ENCODE measurements around the gene TRIP10. TPM values are rescaled to one million over a fixed set of nuclear protein-coding genes. Genes with fewer than 3 reads are reported as not detected.
A peak's percentile ranks its signal among the peaks of the same experiment; 100 is the strongest.
"Not testable (repeated sequence)": the region's sequence is repeated elsewhere in the genome, so short reads cannot be mapped to it uniquely, and the experiment has no call there.

The TRIP10 gene
- polyA plus RNA-seq, 1 donor: 61.3 TPM

GRCh38 chr19:6743066-6743465, 3.6 kb downstream of the TRIP10 start:
- DNase-seq: no peak

DNA sequence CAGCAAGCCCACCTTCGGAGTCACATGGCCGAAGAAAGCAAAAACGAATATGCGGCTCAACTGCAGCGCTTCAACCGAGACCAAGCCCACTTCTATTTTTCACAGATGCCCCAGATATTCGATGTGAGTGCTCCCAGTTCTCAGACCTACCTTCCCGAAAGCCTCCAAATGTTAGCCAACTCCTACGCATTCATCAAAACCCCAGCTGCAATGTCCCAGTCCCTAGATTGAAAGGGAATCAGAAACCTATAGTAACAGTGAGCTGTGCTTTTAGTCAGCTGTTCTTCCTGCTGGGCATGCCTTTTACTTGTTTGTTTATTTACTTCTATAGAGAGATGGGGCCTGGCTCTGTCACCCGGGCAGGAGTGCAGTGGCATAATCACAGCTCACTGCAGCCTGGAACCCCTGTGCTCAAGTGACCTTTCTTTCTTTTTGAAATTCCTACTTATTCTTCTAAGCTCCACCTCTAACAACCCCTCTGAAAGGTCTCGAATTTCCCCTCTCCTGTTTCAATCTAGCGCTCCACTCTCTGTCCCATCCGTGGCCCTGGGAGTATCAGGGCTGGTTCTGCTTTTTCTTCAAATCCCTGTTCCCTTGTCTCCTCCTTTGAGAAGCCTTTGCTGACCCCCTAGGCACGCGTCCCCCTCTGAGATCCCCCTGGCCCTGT, 4.4 kb downstream of the TRIP10 start:
- DNase-seq: no peak

DNA sequence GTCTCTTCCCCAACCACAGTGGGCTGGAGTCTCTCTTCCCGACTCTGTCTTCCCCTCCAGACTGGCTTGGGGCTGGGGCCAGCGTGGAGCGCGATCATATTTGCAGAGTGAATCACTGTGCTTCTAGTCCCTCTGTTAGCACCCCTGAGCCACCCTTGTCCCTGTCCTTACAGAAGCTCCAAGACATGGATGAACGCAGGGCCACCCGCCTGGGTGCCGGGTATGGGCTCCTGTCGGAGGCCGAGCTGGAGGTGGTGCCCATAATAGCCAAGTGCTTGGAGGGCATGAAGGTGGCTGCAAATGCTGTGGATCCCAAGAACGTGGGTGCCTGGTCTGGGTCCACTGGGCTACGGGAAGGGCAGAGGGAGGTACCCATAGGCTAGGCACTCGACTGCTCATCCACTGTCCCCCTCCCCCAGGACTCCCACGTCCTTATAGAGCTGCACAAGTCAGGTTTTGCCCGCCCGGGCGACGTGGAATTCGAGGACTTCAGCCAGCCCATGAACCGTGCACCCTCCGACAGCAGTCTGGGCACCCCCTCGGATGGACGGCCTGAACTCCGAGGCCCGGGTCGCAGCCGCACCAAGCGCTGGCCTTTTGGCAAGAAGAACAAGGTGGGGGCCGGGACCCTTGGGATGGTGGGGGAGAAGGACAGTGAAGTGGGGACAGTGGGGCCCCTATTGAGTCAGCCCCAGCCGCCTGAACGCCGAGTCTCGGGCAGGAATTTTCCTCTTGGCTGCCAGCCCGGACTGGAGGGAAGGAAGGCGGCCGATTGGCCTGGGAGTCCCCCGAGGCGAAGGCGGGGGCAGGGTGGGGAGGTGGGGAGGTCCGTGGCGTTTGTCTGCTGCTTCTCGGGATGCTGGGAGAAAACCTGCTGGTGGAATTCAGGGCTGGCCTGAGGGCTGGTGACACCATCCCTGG, 5.2 kb downstream of the TRIP10 start:
- peak; percentile 92 for DNase-seq

DNA sequence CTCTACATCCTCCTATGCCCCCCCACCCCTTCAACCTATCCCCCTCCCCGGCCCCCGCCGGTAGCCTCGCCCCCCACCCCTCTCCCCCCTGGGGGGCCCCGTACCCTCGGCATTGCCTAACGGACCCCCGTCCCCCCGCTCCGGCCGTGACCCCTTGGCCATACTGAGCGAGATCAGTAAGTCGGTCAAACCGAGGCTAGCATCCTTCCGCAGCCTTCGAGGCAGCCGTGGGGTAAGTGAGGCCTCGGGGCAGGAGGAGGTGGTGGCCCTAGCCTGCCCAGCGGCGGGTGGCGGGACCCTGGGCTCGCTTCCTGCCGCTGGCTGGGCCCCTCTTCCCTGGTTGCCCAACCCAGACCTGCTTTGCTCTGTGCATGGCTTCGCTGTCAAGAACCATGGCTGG, 6.5 kb downstream of the TRIP10 start:
- no peak for DNase-seq

GRCh38 chr19:6748543-6748942, 9.1 kb downstream of the TRIP10 start:
- DNase-seq: not testable (repeated sequence)

DNA sequence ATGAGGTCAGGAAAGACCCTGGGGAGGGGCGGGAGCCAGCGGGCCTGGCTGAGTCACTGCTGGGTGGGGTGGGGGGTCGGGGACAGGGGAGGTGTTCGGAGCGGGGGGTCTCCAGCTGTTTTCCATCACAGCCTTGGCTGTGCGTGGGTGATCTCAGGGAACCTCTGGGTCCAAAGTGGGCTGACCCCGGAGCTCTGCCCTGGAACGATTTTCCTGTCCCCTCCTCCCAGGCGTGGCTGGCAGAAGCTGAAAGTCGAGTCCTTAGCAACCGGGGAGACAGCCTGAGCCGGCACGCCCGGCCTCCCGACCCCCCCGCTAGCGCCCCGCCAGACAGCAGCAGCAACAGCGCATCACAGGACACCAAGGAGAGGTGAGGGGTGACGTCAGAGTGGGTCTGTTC, 10.6 kb downstream of the TRIP10 start:
- no peak for DNase-seq

DNA sequence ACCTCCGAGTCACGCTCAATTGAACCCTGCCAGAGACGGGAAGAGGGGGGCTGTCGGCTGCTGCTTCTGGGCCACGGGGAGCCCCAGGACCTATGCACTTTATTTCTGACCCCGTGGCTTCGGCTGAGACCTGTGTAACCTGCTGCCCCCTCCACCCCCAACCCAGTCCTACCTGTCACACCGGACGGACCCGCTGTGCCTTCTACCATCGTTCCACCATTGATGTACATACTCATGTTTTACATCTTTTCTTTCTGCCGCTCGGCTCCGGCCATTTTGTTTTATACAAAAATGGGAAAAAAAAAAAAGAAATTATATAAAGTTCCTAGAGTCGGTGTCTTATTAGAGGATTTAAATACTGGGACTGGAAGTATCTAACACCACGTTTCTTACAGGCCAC, 11.7 kb downstream of the TRIP10 start:
- DNase-seq: no peak

- DNase-seq: no peak
Observed at GRCh38 chr19:6752256-6753177, 13.0 kb downstream of the TRIP10 start.

- DNase-seq: no peak
Observed at GRCh38 chr19:6753178-6754031, 13.9 kb downstream of the TRIP10 start.

- DNase-seq: no peak
Observed at GRCh38 chr19:6754136-6754535, 14.7 kb downstream of the TRIP10 start.

- DNase-seq: no peak
Observed at GRCh38 chr19:6754653-6755463, 15.4 kb downstream of the TRIP10 start.

DNA sequence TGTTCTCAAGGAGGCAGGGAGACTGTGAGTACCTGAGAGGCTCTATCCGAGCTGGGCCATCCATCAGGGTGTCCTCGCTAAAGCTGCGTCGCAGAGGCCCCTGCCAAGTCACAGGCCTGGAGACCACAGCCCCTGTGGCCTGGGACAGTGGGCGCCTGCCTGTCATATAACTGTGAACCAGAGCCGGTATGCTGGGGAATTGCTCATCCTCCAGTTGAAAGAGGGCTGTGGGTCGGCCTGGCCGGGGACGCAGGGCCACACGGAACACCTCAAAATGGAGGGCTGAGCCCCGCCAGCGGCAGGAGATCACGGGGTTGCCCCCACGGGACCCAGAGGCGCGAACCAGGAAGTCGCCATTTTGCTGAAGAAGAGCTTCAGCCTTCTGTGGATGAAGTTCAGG, 21.1 kb downstream of the TRIP10 start:
- DNase-seq: no peak

DNA sequence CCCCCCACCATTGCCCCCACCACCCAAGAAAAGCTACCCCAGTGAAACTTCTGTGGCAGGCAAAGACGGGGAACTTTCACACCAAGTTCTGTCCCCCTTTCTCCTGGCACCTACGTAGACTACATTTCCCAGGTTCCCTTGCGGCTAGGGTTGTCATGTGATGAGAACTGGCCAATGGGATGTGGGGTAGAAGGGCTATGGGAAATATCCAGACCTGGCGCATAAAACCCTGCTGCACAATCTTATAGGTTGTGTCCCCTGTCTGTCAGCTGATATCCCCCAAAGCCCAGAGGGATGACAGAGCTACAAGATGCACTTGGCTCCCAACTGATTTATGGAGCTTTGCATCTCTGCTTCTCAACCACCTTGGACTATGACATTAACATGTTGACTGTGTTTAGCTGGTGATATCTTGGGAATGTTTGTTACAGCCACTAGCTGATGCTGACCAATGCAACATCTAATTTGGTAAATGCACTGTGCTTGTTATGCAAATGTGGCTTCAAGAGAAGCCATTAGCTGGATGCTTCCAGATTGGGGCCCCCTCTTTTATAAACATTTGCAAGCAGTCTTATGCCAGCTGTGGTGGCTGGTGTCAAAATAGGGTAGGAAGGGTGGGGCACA, 21.7 kb downstream of the TRIP10 start:
- DNase-seq: no peak

DNA sequence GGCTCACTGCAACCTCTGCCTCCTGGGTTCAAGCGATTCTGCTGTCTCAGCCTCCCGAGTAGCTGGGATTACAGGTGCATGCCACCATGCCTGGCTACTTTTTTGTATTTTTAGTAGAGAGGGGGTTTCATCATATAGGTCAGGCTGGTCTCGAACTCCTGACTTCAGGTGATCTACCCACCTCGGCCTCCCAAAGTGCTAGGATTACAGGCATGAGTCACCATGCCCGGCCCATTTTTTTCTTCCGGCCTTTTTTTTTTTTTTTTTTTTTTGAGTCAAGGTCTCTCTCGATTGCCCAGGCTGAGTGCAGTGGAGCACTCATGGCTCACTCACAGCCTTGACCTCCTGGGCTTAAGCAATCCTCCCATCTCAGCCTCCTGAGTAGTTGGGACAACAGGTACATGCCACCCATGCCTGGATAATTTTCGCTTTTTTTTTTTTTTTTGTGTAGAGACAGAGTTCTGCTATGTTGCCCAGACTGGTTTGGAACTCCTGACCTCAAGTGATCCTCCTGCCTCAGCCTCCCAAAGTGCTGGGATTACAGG, 22.8 kb downstream of the TRIP10 start:
- DNase-seq: not testable (repeated sequence)

- DNase-seq: no peak
Observed at GRCh38 chr19:6765738-6766356, 26.4 kb downstream of the TRIP10 start.

DNA sequence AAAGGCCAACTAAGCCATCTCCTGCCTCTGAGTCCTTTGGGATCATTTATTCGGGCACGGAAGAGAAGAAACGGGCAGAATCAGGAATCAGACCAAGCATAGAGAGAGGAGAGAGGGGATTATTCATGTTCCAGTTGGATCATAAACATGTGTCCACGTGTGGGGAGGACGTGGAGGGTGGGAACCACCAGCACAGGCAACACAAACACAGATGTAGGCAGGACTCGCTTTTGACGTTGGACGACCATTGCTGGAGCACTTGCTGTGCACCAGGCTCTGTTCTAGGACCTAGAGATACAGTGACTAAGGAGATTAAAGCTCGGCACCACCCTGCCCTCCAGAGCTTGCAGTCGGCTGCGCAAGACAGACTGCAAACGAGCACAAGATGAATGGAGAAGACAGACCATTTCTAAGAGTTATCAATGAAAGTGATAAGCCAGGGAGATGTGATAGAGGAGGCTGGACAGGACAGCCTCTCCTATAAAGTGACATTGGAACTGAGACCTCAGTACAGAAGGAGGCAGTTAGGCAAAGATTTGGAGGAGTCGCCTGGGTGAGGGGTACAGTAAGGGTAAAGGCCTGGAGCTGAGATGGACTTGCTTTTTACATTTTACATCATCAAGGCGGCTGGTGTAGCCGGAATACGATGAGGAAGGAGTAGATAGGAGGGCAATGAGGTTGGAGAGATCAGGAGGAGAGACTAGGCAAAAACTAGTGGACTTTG, 27.0 kb downstream of the TRIP10 start:
- no peak for DNase-seq

DNA sequence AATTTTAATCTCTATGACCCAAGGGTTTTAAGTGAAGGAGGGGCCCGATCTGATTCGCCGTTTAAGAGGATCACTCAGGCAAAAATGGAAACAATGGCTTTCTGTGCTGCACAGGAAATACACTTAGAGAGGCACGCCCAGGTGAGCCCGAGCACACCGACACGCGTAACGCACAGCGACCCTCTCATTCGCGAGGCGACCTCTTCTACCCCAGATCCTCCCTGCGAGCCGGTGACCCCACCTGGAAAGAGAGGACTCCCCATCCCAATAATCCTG, 27.5 kb downstream of the TRIP10 start:
- DNase-seq: no peak

DNA sequence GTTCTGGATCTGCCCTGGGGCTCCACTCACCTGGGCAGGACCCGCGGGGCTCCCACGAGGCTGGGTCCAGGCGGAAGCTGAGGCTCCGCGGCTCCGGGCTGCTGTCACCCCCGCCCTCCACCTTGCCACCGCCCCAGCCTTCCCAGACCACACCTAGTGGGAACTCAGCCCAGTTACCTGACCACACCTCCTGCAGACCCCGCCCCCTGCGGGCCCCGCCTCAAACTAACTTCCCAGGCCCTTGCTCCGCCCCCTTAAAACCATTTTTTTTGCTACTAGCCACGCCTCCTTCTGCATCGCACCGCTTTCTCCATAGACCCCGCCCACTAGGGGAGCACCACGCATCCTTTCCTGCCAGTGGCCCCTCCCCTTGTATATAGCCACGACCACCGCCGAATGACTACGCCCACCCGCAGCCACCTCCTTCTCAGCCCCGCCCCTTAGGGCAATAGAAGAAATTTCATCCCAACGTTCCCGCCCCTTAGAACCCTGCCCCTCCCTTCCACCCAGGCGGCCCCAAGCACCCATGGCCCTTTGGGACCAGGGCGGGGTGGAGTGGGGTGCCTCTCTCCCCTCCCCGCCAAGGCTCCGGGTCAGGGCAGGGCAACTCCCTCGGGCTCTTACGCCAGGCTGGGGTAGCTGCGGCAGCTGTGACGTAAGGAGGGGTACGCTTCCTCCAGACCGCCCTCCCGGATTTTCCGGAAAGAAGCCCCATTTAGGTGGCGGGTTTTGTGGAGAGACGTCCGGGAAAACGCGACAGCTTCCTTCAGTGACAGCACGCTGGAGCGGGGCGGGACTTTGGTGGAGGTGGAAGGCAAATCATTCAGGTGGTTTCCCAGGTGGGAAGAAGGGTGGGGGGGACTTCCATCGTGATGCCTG, 28.1 kb downstream of the TRIP10 start, which contains the start of gene SH2D3A:
Gene SH2D3A (minus strand): TSS at position 79 of the 879 bp plus-strand sequence. CDS start 3,687 bp downstream, outside the sequence.
- DNase-seq: no peak
